Astrocyte (in vitro differentiated cells and primary cell): Measurements from ENCODE around the gene MBTD1.

Experiments
- EZH2 ChIP-seq: IDR thresholded peaks from 2 replicates; pipeline ENCODE4 v1.6.1; 2012; ENCODE audit warnings: mild to moderate bottlenecking, low read length, inconsistent platforms; ENCODE audit not compliant: insufficient read depth
- TF ChIP-seq, protein P1 (sequence below): IDR thresholded peaks from 2 replicates; pipeline ENCODE4 v1.5.1; 2011; ENCODE audit warnings: low read depth, mild to moderate bottlenecking, inconsistent platforms, low read length, moderate library complexity; ENCODE audit not compliant: insufficient read depth

GRCh38 chr17:51272812-51273211 is 13.0 kb upstream of the MBTD1 start:
- TF ChIP-seq, protein P1, sequence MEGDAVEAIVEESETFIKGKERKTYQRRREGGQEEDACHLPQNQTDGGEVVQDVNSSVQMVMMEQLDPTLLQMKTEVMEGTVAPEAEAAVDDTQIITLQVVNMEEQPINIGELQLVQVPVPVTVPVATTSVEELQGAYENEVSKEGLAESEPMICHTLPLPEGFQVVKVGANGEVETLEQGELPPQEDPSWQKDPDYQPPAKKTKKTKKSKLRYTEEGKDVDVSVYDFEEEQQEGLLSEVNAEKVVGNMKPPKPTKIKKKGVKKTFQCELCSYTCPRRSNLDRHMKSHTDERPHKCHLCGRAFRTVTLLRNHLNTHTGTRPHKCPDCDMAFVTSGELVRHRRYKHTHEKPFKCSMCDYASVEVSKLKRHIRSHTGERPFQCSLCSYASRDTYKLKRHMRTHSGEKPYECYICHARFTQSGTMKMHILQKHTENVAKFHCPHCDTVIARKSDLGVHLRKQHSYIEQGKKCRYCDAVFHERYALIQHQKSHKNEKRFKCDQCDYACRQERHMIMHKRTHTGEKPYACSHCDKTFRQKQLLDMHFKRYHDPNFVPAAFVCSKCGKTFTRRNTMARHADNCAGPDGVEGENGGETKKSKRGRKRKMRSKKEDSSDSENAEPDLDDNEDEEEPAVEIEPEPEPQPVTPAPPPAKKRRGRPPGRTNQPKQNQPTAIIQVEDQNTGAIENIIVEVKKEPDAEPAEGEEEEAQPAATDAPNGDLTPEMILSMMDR = no peak
- TF ChIP-seq EZH2 = no peak
